NCI-H2107 (cell line): ENCODE results near the gene HOXA2.

Source experiments
- DNase-seq: peaks from one replicate; lab custom pipeline; 2025; lab: John Stamatoyannopoulos, UW

Gene HOXA2

DNA sequence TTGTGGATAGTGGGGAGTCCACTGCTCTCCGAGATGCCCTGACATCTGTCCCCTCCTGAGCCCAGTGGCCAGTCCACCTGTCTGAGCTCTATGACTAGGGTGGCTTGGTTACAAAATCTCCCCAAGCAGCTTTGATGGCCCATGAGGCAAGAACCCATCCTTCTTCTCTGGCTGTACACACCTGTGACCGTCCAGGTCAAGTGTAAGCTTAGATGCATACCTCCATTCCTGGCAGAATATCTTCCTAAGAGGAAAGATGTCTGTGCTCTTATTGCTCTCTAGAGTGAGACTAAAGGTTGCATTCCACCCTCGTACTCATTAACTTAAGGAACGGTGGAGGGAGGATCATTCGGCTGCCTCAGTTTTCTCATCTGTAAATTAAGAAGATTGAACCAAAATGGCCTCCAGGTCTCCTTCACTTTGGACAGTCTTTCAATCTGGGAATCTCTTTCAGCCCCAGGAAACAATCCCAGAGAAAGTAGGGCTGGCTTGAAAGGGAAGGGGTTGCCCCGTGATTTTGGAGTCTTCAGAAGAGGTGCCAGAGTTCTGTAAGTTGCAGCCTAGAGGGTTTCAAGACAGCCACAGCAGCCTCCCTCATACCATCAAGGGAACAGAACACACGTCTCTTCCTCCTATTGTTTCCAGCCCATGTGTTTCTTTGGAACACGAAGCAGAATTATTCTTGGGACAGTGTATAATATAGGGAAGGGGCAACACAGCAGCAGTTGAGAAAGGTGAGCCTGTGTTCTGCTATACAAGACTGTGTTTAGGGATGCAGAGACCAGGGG is 22.6 kb upstream of the HOXA2 start:
- no peak for DNase-seq

DNA sequence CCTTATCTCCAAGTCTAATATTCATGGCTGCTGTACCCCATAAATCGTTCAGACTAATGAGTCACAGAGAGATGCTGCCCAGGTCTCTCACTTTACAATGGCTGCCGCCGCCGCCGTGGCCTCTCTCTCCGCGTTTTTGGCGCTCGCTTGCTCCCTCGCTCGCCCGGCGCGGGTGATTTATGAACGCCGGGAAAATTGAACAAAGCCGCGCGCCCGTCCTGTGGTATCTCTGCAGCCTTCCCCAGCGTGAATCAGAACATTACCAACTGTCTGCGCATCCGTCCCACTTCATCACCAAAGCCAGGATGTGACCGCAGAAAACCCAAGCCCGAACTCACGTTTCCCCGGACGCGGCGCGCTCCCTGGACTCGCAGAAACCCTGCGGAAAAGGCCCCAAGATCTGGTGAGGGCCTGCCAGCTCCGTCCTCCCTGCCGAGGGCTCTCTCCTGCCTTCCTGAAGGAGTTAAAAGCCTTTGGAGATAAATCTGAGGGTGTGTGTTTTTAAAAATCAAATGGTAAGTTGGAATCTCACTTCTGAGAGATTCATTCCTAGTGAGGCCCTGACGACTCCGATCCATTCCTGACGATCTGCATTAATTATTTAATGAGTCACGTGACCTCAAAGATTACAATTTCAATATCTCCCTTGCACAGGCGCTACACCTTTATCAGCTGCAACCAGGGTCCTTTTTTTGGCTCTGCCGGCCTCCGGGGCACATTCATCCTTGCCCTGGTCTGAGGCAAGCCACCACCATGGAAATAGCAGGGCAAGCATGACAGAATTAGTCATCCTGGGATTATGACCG is 21.8 kb upstream of the HOXA2 start:
- no peak for DNase-seq

DNA sequence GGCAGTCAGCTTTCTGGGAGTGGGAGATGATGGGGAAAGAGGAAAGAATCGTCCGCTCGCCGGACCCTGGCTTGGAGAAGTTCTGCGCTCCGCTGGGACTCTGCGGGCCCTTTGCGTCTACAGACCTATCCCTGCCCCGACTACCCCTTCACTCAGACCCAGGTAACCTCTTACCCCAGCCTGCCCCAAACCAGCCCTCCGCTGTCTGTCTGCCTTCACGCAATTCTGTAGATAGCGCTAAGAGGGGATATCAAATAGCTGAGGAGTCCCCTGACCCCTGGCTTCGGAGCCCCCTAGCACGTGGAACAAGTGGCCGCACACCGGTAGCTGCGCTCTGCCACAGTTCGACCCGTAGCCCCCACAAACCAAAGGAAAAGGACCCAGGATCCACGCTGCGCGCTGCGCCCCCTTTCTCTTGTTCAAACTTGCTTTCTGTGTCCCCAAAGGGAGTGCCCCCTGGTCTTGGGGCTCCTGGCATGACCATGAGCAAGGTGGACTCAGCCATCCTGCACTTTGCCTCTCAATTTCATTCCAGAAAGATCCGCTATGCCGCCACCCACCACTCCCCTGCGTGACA is 21.1 kb upstream of the HOXA2 start:
- no peak for DNase-seq

DNA sequence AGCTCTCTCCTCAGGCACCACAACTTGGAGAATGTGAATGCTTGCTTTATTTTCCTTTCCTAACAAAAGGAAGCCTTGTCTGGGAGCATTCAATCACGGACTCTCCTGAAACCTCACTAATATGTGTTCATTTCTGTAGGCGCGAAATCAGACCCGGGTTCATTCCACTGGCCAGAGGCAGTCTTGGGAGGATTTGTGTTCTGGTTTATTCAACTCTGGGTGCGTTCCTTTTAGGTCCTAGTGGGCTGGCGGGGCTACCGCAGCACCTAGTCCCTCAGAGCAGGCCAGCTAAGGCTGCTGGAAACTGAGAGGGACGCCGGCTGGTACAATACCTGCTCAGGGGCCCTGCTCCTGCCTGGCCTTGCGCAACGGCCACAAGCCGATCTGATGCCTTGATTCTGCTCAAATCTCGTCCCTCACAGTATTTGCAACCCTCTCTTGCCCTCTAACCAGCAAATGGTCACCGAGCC is 20.6 kb upstream of the HOXA2 start:
- no peak for DNase-seq

DNA sequence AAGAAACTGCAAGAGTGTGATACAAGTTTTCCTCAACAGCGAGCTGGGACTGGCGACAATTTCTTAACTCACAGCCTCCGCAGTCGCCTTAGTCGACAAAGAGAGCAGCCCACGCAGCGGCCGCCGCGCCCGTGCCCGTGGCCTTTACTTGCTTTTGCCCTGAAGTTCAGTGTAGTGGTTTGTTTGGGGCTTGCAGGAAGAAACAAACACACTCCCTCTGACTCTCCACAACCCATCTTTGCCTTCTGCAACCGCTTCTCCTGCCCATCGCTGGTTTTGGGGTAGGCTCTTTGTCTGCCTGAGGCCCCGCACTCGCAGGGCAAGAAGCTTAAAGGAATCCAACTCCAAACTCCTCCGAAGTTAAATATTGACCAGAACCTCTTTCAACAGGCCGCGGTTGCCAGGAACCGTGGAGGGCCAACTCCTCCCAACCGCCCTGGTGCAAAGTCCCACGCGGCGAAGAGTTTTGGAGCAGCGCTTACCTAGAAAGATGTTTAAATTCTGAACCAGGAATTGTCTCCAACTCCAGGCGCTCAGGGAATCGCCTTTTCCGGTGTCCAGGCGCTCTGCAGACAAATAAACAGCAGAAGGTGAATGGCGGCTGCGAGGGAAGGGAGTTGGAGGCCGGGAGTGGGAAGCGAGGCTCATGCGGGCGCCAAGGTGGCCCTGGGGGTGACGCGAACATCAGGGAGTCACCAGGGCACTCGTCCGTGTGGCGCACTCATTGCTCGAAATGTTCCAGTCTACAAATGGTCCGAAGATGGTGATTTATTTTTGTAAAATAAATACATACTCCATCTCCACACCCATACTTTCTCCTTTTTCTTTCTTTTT is 19.8 kb upstream of the HOXA2 start:
- no peak for DNase-seq

DNA sequence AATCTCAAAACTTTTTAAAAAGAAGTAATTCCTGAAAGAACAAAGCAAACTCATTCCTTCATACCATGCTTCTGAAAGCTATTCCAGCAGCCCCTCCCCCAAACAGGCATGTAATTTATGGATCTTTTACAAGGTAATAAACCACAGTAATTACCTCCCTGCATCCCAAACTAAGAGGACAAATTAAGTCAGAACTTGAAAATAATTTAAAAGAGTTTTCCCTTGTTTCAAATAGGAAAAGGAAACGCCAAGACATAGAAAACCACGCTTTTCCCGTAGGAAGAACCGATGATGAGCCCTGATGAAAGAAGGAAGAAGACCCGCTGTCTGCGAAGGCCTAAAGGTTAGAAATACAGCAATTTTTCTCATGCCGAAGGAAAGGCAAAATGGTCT is 19.2 kb upstream of the HOXA2 start:
- DNase-seq, result no peak

DNA sequence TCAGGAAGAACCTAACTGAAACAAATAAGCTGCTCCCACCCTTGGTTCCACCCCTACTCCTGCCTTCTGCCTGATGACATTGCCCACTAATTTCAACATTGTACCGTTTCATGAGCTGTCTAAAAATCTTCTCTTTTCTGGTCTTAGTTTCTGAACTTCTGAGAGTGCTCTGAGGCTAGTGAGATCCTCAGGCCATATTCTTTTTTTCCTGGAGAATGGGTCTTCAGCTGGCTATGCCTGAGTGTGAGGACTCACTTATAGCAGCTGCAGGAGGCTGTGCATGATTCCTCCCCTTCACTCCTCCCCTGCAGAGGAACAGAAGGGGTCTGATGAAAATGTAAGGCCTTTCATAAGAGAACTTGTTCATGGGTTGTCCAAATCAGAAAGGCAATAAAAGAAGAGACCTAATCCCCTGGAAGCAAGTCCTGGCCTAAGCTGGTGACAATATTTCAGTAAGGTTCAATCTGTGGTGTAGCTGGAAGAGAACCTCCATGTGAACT is 17.0 kb upstream of the HOXA2 start:
- DNase-seq, result no peak

DNA sequence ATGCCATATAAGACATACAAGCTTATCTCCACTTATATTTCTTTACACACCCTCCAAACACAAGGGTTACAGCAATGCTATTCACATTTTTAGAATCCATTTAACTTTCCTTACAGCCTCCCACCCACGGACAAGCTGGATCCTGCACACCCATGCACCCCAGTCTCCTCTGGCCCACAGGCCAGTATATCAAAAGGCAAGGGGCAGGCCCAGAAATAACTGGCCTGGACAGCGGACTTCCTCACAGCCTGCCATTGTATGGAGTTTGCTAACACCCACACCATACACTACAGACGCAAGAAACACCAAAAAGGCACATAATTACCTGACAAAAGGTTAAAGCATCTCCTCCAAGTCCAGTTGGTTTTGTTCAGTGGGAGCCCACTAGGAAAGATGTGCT is 16.1 kb upstream of the HOXA2 start:
- no peak for DNase-seq

DNA sequence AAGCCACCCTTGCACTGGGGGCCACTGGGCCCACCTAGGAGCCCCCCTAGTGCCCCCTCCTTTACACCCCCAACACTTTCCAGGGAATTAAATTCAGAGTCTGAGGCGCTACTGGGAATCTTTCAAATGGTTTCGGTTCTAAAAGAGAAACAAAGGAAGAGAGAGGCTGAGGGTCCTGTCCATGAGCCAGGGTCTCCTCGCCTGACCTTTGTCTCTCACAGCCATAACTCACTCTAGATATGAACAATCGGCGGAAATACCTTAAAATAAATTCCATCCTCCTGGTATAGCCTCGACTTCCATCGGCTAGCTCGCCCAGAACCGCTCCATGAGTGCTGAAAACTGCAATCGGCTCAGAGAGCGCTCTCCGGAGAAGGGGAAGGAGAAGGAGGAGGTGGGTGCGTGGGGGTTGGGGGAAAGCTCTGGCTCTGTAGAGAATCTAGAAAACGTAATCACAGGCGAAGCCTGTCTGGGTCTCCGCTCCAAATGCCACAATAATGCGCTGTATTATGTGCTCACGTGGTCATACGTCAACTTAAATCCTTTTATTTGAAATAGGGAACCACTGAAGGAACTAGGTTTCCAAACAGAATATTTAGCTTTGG is 15.5 kb upstream of the HOXA2 start:
- DNase-seq, result no peak

DNA sequence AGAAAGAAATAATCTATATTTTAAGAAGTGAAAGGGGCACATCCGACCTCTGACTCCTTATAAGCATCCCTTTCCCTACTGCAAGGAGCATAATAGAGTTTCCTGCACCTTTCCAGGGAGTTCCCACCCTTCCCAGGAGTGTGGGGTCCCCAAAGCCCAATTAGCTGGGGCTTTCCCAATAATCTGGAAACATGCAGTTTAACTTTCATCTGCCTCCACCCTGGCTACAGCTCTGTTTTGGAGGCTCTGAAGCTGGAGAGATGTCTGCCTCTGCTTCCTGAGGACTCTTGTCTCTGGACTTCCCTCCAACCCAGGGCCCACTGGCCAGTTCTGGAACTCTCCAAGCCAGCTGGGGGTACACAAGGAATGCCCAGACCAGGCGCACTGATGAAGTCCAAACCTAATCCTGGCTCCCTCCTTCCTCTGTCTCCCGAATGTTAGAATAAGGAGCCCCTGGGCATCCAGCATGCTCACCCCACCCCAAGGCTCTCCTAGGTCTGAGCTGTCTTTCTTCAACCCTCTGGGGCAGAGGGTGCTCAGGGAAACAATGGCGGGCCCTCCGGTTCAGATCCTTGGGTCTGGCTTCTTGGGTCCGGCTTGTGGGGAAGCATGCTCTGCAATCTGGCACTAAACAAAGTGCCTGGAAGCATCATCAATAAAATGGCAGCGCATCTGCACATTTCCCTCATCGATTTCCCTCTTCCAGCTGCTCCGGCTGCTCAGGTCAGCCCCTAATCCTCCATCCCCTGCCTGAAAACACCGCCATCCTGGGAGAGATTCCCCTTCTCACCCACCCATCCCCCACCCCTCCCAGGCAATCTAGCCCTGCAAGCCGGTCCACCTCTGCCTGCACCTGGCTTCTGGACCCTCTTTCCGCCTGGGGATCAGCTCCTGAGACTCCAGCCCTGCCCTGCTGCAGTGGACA is 14.7 kb upstream of the HOXA2 start:
- DNase-seq, result no peak

DNA sequence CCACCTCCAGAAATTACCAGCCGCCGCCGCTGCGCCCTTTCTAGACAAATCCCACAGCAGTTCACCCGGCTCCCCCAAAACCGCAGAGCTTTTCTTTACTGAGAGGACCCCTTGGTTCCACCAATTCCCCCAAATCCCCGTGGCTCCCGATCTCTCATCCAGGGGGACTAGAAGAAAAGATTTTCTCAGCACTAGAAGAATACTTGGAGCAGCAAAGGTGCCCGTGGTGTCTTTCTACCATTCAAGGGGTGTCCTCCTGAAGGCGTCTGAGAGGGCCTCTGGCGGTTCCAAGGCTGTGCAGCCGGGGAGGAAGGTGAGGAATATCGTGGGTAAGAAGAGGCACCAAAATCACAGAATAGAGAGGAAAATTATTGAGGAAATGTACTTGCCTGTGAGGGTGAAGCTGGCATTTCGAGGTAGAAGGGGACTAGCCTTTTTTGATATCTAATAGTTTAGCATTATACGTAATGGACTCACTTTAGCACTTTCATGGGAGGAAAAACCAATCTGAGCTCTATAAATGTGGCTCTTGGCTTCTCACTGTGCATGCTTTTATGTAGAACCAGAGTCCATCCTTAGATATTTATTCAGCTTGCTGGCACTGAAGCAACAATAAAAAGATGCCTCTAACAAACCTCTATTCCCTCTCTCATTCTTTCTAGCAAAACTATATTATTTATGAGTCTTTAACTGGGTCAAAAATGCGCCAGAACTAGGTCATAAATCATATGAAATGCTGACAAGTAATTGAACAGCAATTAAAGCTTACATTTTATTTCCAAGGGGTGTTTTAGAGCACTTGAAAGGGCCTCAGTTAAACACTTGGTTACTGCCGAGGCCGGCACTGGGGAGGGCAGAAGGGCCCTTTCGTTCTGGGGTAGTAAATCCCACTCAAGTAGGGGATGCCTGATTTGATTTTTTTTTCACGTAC is 13.8 kb upstream of the HOXA2 start:
- no peak for DNase-seq

DNA sequence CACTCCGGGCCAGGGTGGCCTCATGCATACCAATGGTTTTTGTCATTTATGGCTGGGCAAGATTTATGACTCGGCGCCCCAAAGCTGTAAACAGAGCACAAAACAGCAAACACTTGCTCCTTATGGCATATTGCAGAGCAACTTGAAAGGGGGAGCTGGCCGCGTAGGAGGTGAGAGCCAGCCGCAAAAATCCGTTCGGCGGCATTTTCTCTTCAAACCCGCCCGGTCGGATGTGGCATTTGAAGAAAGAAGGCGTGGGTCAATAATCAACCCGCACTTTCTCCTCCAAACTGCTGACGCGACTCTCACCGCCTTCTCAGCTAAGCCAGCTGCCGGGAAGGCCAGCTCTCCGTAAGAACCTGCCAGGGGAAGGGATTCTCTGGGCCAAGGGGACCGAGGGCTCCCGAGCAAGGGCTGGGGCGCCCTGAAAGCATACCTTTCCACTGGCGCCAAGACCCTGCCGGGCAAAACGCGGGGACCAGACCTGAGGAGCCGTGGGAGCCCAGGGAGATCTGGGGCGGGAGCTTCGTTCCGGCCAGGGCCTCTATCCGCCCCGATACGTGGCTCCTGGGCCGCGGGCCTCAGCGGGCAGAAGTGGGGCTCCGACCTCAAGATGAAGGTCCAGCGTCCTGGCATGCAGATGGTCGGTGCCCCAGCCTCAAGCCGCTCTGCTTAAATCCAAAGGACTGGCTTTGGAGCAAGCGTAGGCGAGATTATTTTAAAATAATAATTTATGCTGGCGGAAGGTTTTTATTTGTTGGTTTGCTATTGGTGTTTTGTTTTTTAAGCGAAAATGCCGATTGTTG is 12.9 kb upstream of the HOXA2 start:
- no peak for DNase-seq

DNA sequence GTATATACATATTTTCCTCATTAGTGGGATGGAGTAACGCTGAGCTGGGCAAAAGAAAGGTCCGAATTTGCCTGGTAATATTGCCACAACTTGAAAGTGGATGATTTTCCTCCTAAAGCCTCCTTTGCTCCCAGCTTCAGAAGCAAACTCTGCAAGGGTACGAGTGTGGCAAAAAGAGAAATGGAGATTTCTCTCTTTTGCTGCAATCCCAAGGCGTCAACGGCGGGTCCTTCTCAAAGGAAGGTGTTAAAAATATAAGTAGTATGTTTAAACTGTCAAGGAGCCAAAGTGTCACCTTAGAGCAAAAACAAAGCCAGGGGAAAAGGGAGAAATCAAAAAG is 12.4 kb upstream of the HOXA2 start:
- DNase-seq, result no peak

DNA sequence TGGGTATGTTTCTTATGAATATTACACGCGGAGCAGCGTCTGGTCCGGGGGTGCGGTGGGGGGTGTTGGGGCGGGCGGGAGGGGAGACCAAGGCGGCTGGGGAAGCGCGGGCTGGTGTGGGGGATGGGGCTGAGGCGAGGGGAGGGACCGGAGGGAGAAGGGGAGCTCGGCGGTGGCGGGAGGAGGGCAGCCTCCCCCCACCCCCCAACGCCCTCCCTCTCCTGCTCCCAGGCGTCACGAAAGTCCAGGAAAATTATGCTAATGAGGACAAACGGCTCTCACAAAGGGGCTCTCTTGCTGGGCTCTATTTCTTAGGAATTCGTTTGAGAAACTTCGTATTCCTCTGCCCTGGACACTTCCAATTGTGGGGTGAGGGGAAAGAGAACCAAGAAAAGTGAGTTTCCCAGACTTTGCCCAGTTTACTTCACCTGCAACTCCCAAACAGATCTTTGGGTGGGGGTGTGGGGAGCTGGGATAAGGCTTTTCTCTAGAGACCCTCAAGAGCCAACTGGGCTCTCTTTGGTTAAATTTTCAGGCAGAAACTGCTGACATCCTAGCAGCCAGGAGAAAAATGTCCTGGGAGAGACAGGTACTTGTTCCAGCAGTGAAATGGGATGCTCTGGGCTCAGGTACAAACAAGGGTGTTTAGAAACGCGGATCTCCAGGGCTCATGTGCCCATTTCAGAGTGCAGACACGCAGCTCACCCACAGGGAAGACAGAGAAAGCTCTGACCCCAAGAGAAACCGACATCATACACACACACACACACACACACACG is 11.7 kb upstream of the HOXA2 start:
- no peak for DNase-seq

DNA sequence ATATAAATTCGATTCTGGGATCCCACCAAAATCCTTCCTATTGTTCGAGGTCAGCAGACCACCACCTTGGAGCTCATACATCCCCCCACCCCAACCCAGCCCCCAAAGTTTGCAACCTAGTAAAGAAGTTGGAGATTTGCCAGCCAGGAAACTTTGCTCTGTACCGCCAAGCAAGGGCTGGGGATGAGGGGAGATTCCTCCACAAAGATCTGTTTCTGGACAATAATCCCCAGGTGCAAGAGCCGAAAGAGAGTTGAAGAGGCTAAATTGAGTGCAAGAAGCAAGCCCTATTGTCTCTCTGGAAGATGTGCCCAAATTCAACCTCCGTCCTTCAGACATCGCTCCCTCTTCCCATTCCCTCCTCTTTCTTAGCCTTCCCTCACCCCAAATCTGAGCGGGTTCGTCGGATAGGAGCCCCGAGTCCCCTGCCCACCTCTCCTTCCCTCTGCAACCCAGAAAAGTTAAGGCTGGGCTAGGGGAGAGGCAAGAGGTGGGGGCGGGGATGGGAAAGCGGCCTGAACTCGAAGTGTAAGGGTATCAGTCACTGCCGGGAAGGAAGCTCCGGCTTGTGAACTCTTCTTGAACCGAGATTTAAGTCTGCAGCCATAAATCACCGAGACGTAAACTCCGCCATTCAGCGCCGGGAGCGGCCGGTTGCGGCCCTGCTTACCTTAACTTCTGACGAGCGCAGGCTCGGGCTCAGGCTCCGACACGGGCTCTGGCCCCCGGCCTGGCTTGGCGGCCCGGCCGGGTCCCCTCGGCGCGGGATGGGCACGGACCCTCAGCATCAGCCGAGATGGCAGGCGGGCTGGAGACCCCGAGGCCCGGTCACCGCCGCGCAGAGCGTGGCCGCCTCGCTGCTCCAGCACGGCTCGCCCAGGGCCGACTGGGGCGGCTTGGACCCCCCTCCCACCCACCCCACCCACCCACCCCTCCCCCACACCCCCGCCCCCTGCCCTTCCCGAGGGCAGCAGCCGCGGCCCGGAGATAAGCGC is 10.8 kb upstream of the HOXA2 start:
- no peak for DNase-seq

DNA sequence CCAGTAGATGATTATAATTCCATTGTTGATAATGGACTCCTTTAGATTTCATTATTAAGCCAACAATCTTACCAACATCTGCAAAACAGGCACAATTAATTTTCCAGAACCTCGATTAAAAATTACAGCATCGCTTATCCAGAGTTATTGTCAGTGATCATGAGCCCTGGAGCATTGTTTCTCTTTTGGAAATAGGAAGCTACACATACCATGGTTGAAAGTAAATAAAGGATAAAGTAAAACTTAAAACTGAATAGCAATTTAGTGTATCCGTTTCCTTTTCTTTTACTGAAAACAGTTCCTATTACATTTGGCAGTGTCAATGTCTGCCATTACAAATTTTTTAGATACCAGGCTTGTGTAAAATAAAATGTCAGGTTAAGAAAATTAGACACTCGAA is 9.9 kb upstream of the HOXA2 start:
- no peak for DNase-seq
